GM15510 (cell line): Measurements from ENCODE around the gene SOWAHA.

Experiments used
- POLR2A ChIP-seq: IDR thresholded peaks from 3 replicates; pipeline ENCODE4 v1.6.1; 2011; ENCODE audit warnings: borderline replicate concordance; ENCODE audit not compliant: insufficient read length; ENCODE audit errors: extremely low read depth

The SOWAHA gene

GRCh38 chr5:132816083-132816482 is 3.0 kb downstream of the SOWAHA start:
- TF ChIP-seq POLR2A: no peak

- TF ChIP-seq POLR2A: no peak
Observed at GRCh38 chr5:132816554-132816953, 3.5 kb downstream of the SOWAHA start.

DNA sequence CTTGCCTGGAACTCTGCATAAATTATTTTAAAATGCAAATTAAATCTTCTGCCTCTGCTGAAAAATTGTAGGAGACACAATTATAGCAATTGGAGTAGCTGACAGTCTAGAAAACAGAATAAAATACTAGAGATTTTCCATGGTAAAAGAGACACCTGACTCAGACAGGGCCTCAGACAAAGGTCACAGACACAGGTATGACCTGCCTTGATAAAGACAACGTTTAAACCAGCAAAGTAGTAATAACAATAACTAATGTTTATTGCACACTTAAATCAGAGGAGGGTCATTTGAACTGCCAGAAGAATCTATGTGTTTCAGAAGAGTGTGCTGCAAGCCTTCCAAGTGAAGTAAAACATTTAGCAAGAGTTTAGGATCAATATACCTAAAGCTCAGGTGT is 3.9 kb downstream of the SOWAHA start:
- no peak for TF ChIP-seq POLR2A

- TF ChIP-seq POLR2A: no peak
Observed at GRCh38 chr5:132819468-132819867, 6.4 kb downstream of the SOWAHA start.

DNA sequence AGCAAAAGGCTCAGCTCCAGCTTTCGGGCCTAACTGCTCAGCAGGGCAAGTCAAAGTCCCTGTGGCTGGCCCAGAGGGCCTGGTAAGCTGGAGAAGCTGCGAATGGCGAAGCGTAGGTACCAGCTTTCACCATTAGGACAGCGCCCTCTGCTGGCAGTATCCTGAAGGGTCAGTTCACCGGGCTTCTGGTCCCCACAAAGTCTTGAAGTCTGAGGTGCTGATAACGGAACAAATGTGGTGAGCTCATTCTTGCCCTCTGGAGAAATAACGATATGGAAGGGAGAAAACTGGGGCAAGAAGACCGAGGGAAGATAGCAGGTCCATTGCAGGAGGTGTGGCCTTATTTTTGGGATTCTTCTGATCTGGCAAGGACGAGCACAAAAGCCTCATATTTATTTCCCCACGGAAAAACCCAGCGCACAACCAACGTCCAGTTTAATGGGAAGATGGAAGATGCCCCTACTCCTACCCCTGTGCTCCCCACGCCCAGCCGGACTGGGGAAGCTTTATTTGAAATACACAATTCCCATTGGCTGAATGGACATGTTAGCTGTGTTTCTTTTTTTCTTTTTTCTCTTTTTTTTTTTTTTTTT is 7.2 kb downstream of the SOWAHA start:
- TF ChIP-seq POLR2A: no peak

- TF ChIP-seq POLR2A: no peak
Observed at GRCh38 chr5:132821350-132821749, 8.2 kb downstream of the SOWAHA start.

DNA sequence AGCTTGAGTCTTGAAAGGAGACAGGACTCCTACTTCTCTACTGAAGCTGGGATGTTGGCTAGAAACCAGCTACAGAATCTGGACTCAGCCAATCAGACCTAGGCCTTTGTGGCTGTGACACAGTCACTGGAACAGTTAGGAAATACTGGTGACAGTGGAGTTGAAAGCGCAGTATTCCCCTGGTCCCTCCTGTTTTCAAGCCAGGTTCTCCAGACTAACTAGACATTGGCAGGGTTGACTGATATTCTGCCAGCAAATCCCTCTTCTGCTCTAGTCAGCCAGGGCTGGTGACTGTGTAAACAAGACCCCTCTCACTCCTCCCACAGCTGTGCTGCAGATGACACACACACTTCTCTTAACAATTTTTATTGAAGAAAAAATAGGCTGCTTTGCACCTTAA is 8.7 kb downstream of the SOWAHA start:
- no peak for TF ChIP-seq POLR2A

DNA sequence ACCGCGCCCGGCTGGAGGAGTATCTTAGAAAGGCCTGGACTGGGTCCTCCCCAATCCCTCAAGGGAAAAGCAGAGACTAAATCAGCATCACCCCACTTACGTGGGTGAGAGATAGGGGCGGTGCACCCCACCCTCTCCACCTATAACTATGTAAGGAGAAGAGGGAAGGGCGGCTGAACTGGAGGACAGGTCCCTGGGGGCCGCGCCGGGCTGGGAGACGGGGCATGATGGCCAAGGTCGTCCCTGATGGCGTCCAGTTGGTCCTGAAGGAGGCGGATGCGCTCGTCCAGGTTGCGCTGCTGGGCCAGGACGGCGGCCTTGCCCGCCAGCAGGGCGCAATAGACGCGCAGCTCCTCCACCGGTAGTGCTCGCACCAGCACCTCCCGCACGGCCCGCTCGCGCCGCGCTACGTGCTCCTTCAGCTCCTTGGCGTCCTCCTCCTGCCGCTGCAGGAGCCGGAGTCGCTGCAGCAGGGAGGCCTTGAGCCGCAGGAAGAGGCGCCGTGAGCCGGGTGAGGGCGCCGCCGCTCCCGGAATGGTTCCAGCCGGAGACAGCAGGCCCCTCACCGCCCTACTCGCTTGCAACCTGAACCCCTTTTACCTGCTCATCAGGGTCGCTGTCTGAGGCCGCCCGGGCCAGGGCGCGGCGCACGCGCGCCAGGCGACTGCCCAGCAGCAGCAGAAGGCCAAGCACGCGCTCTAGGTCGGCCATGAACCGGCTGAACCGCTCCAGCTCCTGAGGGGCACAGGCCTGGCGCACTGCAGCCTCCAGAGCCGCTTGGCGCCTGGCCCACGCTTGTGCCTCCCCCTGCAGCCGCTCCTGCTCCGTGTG is 9.8 kb downstream of the SOWAHA start:
- TF ChIP-seq POLR2A: no peak

- no peak for TF ChIP-seq POLR2A
Observed at GRCh38 chr5:132823481-132824050, 10.5 kb downstream of the SOWAHA start.

- TF ChIP-seq POLR2A: no peak
Observed at GRCh38 chr5:132824426-132824825, 11.3 kb downstream of the SOWAHA start.

DNA sequence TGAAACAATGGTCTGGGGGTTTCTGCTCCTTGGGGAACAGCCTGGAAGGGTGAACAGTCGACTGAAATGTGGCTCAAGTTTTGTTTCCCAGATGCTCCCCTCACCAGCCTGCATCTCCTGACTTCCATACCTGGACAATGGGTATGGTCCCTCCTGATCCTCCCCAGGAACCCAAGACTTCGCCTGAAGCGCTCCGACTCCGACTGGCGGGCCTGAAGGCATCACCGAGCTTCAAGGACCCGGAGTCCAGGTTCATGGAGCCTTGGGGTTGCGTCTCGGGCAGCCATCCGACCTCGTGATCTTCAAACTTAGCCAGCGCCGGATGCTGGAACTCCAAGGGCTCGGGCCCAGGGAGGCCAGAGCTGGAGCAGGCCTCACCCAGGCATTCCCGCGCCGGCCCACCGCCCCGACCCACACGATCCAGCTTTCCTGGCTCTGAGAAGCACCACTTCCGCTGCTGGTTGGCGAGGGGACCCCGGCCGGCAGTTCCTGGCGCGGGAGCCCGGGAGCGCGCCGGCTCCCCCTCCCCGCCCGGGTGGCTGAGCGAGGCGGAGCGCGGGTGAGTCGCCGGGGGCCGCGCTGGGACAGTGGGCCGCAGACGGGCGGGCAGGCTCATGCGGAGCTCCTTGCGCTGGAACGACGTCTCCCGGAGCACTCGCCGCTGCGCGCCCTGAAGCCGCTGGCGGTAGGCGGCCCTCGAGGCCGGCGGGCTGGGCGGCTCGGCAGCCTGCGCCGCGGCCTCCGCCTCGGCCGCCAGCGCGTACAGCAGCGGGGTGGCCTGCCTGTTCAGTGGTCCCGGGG is 12.1 kb downstream of the SOWAHA start:
- TF ChIP-seq POLR2A: no peak

DNA sequence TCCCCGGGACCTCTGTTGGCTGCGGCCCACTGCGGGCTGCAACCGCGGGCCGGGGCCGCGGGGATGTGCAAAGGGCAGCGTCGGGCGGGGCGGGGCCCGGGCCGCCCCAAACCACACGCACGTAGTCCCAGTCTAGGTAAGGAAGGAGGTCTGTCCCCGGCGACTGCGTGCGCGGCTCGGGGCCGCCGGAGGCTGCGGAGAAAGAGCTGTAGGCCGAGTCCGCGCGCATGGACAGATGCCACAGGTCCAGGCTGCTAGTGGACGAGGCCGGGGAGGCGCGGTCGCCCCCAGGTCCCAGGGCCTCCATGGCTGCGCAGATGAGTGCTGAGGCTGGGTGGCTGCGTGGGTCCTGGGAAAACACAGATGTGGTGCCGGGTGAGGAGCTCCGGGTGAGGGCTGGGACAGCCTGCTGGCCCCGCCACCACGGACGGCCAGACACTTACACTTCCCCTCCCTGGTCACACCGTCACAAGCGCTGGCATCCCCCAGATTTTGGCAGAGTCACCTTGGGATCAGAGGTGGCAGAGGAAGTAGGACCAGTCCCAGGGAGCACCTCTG is 12.8 kb downstream of the SOWAHA start:
- TF ChIP-seq POLR2A: no peak

- TF ChIP-seq POLR2A: no peak
Observed at GRCh38 chr5:132826424-132827082, 13.5 kb downstream of the SOWAHA start.

DNA sequence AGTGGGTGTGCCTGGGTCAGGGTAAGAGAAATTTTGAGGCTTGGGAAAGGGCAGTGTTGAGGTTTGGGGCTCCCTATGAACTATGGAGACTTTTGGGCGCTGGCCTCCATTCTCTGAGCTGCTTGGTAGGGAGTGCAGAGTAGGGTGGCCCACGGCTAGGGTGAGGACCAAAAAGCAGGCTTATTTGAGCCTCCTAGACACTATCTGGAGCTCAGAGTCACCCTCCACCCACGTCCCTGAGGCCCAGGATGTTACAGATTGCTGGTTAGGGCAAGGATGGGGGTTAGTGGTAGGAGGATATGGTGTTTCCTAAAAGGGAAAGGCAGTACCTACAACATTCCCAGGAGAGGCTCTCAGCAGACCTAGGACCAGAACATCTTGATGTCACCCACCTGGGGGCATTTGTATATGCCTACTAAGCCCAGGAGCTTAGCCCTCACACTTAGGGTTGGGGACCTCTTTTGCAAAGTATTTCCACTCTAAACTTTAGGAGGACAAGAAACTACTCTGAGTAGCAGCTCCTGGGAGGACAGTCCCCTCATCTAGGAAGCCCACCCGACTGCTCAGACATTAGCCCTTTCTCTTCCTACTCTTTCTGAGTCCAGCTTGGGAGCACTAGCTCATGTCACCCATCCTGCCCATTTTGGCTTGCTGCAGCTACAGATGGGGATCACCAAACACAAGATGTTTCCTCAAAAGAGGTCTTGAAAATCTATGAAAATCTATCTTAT is 15.0 kb downstream of the SOWAHA start:
- no peak for TF ChIP-seq POLR2A

GRCh38 chr5:132828846-132829494 is 15.9 kb downstream of the SOWAHA start:
- TF ChIP-seq POLR2A: no peak
